Smooth muscle cell (in vitro differentiated cells): ENCODE data around the gene KDM5B. TPM values are rescaled to one million over a fixed set of nuclear protein-coding genes. Genes with fewer than 3 reads are reported as not detected.
"Not testable (repeated sequence)": the region's sequence is repeated elsewhere in the genome, so short reads cannot be mapped to it uniquely, and the experiment has no call there.

Experiments used
- DNase-seq: peaks from one replicate; lab custom pipeline; 2025; ENCODE audit not compliant: unreplicated experiment; lab: John Stamatoyannopoulos, UW
- H2AFZ ChIP-seq: fragments of 200-600 bp; sonication (generic); 2 replicates; pipeline ENCODE4 v1.6.0; 2016; ENCODE audit warnings: antibody characterized with exemption, low read depth, mild to moderate bottlenecking
- H3F3A ChIP-seq: fragments of 200-600 bp; sonication (generic); 2 replicates; pipeline ENCODE4 v1.6.0; 2017; ENCODE audit warnings: antibody characterized with exemption, low read depth
- H3K27ac ChIP-seq: fragments of 200-600 bp; sonication (generic); 2 replicates; pipeline ENCODE4 v1.5.1; 2016; ENCODE audit warnings: low read depth, mild to moderate bottlenecking
- H3K27me3 ChIP-seq: fragments of 200-600 bp; sonication (generic); 2 replicates; pipeline ENCODE4 v1.6.1; 2016; ENCODE audit warnings: low read depth, mild to moderate bottlenecking
- H3K36me3 ChIP-seq: fragments of 200-600 bp; sonication (generic); 2 replicates; pipeline ENCODE4 v1.5.1; 2016; ENCODE audit warnings: low read depth
- H3K4me1 ChIP-seq: fragments of 200-600 bp; sonication (generic); 2 replicates; pipeline ENCODE4 v1.5.1; 2016; ENCODE audit warnings: low read depth
- H3K4me2 ChIP-seq: fragments of 200-600 bp; sonication (generic); 2 replicates; pipeline ENCODE4 v1.6.0; 2016; ENCODE audit warnings: mild to moderate bottlenecking
- H3K4me3 ChIP-seq: fragments of 200-600 bp; sonication (generic); 2 replicates; pipeline ENCODE4 v1.5.1; 2016; ENCODE audit warnings: mild to moderate bottlenecking
- H3K79me2 ChIP-seq: fragments of 200-600 bp; sonication (generic); 2 replicates; pipeline ENCODE4 v1.6.0; 2016; ENCODE audit warnings: low read depth, mild to moderate bottlenecking
- H3K9ac ChIP-seq: fragments of 200-600 bp; sonication (generic); 2 replicates; pipeline ENCODE4 v1.6.0; 2016; ENCODE audit warnings: low read depth
- H3K9me3 ChIP-seq: fragments of 200-600 bp; sonication (generic); replicated peaks from 2 replicates; pipeline ENCODE4 v1.5.1; 2016; ENCODE audit warnings: low read depth
- H4K20me1 ChIP-seq: fragments of 200-600 bp; sonication (generic); 2 replicates; pipeline ENCODE4 v1.6.0; 2016; ENCODE audit warnings: low read depth
- WGBS: methylation state at CpG from one replicate; pipeline ENCODE4 v1.1.7; 2016; ENCODE audit warnings: low lambda C conversion rate; 5-methylcytosine and 5-hydroxymethylcytosine counted together
- polyA plus RNA-seq: library from polyadenylated mRNA; unstranded; fragments of >200 nt; fragmentation: Nextera tagmentation; extraction: Ambion mirVana; gene quantifications from 2 replicates; pipeline ENCODE4 v1.2.1, GENCODE V29; 2016
- total RNA-seq: library from RNA; depleted of rRNA; stranded (reverse); fragments of >200 nt; gene quantifications from 2 replicates; pipeline ENCODE4 v1.2.3, GENCODE V29; 2014
- TF ChIP-seq, protein P1 (sequence below): fragments of 200-600 bp; sonication (generic); IDR thresholded peaks from 2 replicates; pipeline ENCODE4 v1.5.1; 2017; ENCODE audit warnings: borderline replicate concordance, mild to moderate bottlenecking, antibody characterized with exemption; ENCODE audit not compliant: insufficient read depth, poor library complexity, severe bottlenecking

The KDM5B gene
- total and polyA plus RNA-seq, 2 experiments from 2014 or later = 94.1 to 178 TPM

DNA sequence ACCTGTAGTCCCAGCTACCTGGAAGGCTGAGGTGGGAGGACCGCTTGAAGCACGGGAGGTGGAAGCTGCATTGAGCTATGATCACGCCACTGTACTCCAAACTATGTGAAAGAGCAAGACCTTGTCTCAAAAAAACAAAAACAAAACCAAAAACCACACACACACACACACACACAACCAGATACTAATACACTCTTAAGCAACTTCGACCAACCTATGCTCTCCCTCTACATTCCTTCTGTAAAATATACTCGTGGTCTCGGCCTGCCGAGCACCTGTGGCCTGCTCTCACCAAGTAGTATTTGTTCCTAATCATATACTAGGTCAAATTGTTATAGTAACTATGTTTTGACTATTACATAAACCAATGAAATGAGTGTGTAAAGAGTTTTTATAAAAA lies 84.5 kb downstream of the KDM5B start:
- Histone ChIP-seq H3K27me3 (no peaks in the 10 kb centered on the region), H3K27ac (no peak overlapping the region), H3F3A (peaks cover 35% of the 10 kb centered on the region), H4K20me1 (peaks cover 51% of the 10 kb centered on the region), H3K4me1 (no peaks in the 10 kb centered on the region), H3K4me2 (no peak overlapping the region), H3K36me3 (peaks cover 17% of the 10 kb centered on the region), H3K9ac (no peak overlapping the region), H3K9me3 (no peaks in the 10 kb centered on the region), H3K79me2 (no peaks in the 10 kb centered on the region), H2AFZ (no peak overlapping the region), H3K4me3 (no peak overlapping the region)
- TF ChIP-seq, protein P1, sequence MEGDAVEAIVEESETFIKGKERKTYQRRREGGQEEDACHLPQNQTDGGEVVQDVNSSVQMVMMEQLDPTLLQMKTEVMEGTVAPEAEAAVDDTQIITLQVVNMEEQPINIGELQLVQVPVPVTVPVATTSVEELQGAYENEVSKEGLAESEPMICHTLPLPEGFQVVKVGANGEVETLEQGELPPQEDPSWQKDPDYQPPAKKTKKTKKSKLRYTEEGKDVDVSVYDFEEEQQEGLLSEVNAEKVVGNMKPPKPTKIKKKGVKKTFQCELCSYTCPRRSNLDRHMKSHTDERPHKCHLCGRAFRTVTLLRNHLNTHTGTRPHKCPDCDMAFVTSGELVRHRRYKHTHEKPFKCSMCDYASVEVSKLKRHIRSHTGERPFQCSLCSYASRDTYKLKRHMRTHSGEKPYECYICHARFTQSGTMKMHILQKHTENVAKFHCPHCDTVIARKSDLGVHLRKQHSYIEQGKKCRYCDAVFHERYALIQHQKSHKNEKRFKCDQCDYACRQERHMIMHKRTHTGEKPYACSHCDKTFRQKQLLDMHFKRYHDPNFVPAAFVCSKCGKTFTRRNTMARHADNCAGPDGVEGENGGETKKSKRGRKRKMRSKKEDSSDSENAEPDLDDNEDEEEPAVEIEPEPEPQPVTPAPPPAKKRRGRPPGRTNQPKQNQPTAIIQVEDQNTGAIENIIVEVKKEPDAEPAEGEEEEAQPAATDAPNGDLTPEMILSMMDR = no peak
- 96% methylated on average over 7 of the region's 7 CpGs for WGBS
- no peak for DNase-seq

DNA sequence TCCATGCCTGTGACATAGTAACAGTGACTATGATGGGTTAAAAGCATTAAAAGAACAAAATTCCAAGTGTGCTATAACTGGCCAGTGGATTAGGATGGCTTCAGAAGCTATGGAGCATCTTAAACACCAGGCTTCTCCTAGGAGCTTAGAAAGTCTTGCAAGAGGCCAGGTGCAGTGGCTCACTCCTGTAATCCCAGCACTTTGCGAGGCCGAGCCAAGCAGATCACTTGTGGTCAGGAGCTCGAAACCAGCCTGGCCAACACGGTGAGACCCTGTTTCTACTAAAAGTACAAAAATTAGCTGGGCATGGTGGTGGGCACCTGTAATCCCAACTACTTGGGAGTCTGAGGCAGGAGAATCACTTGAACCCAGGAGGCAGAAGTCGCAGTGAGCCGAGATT lies 85.2 kb downstream of the KDM5B start:
- not testable (repeated sequence) for H3K4me3 ChIP-seq, H3K27me3 ChIP-seq, H3K4me2 ChIP-seq, H2AFZ ChIP-seq, H3K79me2 ChIP-seq, H3K9me3 ChIP-seq, H3K9ac ChIP-seq, H3K27ac ChIP-seq, DNase-seq, H3K4me1 ChIP-seq
- H3K36me3 ChIP-seq = peaks cover 10% of the 10 kb centered on the region
- peaks cover 44% of the 10 kb centered on the region for H4K20me1 ChIP-seq
- 68% methylated on average over 6 of the region's 6 CpGs for WGBS
- peaks cover 31% of the 10 kb centered on the region for H3F3A ChIP-seq

- TF ChIP-seq, protein P1 = no peak
- Histone ChIP-seq H3K36me3 (no peaks in the 10 kb centered on the region), H4K20me1 (no peaks in the 10 kb centered on the region), H3K4me1 (no peaks in the 10 kb centered on the region), H2AFZ (no peak overlapping the region), H3K9me3 (no peaks in the 10 kb centered on the region), H3K4me2 (no peak overlapping the region), H3K9ac (no peak overlapping the region), H3K79me2 (no peaks in the 10 kb centered on the region), H3K4me3 (no peak overlapping the region), H3K27me3 (peaks cover 44% of the 10 kb centered on the region), H3F3A (no peaks in the 10 kb centered on the region), H3K27ac (no peak overlapping the region)
- WGBS = 88% methylated on average over 2 of the region's 2 CpGs
- DNase-seq = no peak
Measured at GRCh38 chr1:202716654-202717053, 91.6 kb downstream of the KDM5B start.

DNA sequence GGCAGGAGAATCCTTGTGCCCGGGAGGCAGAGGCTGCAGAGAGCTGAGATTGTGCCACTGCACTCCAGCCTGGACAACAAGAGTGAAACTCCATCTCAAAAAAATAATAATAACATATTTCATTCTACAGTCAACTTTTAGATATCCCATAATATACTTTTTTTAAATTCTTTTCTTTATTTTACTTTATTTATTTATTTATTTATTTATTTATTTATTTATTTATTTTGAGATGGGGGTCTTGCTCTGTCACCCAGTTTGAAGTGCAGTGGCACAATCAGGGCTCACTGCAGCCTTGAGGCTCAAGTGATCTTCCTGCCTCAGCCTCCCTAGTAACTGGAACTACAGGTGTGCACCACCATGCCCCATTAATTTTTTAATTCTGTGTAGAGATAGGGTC lies 94.0 kb downstream of the KDM5B start:
- H3K9me3 ChIP-seq, H3F3A ChIP-seq, H3K9ac ChIP-seq, H3K79me2 ChIP-seq, H3K4me3 ChIP-seq, H3K27ac ChIP-seq, H2AFZ ChIP-seq, DNase-seq, H3K4me2 ChIP-seq, H4K20me1 ChIP-seq, H3K36me3 ChIP-seq: not testable (repeated sequence)
- Histone ChIP-seq H3K4me1 (peaks cover 10% of the 10 kb centered on the region), H3K27me3 (peaks cover 68% of the 10 kb centered on the region)
- 97% methylated on average over 1 of the region's 1 CpG for WGBS

DNA sequence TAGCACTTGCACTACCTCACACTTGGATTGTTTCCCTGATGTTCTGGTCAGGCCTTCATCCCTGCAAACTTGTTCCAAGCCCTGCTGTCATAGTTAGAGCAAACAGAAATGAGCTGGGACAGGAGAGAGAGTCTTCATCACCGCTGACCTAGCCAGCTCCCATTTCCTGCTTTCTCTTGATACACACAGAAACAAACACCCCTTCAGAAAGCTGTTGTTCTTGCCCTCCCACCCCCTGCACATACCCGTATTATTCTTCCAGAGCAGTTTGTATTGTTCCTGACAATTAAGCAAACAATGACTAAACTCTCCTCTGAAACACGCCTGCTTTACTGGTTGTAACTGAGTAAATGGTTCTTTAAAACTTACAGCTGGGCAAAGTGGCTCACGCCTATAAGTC lies 95.1 kb downstream of the KDM5B start:
- peaks cover 10% of the 10 kb centered on the region for H3K4me1 ChIP-seq
- H3K27ac ChIP-seq = no peak overlapping the region
- no peak for DNase-seq
- no peak overlapping the region for H2AFZ ChIP-seq
- no peaks in the 10 kb centered on the region for H4K20me1 ChIP-seq
- H3K9me3 ChIP-seq = no peaks in the 10 kb centered on the region
- H3K9ac ChIP-seq = no peak overlapping the region
- H3K79me2 ChIP-seq = no peaks in the 10 kb centered on the region
- TF ChIP-seq, protein P1 = no peak
- whole genome bisulfite sequencing = 66% methylated on average over 4 of the region's 4 CpGs
- H3K4me2 ChIP-seq = no peak overlapping the region
- no peak overlapping the region for H3K4me3 ChIP-seq
- no peaks in the 10 kb centered on the region for H3F3A ChIP-seq
- peaks cover 78% of the 10 kb centered on the region for H3K27me3 ChIP-seq
- no peaks in the 10 kb centered on the region for H3K36me3 ChIP-seq
